Lung microvascular endothelial cell (primary cell): Measurements from ENCODE around the gene CNPY4. TPM values are rescaled to one million over a fixed set of nuclear protein-coding genes. Genes with fewer than 3 reads are reported as not detected.

ENCODE experiments used
- DNase-seq, 2 donors: peaks; one replicate each; pipeline versions ENCODE4 v3.0.0 to v3.0.0-alpha.2; 2010; ENCODE audit warnings: low read depth in 2 of 2
- total RNA-seq: library from RNA; depleted of rRNA; stranded (reverse); fragments of >200 nt; gene quantifications from 2 replicates; pipeline ENCODE4 v1.2.1, GENCODE V29; 2014

CNPY4 gene
- total RNA-seq, 1 donor from 2014 or later = 26.2 TPM

GRCh38 chr7:100147278-100147677, 27.8 kb downstream of the CNPY4 start:
- no peak for DNase-seq

GRCh38 chr7:100148225-100148558, 28.8 kb downstream of the CNPY4 start:
- no peak for DNase-seq

- peak; percentile 98 for DNase-seq
Observed at GRCh38 chr7:100148559-100149328, 29.3 kb downstream of the CNPY4 start, which contains the start of gene LAMTOR4. TSS of gene LAMTOR4 (plus strand) at chr7:100148918. CDS start at chr7:100148973, 55 bp downstream.

GRCh38 chr7:100152404-100152803, 33.0 kb downstream of the CNPY4 start:
- DNase-seq = no peak

- DNase-seq = no peak
Observed at GRCh38 chr7:100152937-100153666, 33.7 kb downstream of the CNPY4 start.

- DNase-seq = no peak
Observed at GRCh38 chr7:100153708-100154535, 34.5 kb downstream of the CNPY4 start.

- DNase-seq = no peak
Observed at GRCh38 chr7:100154651-100155491, 35.4 kb downstream of the CNPY4 start.

GRCh38 chr7:100155553-100156317, 36.3 kb downstream of the CNPY4 start:
- no peak for DNase-seq

- no peak for DNase-seq
Observed at GRCh38 chr7:100156331-100157068, 37.1 kb downstream of the CNPY4 start.

- no peak for DNase-seq
Observed at GRCh38 chr7:100157069-100157333, 37.6 kb downstream of the CNPY4 start.

- DNase-seq = peak; percentile 26 to 49
Observed at GRCh38 chr7:100157334-100158228, 38.1 kb downstream of the CNPY4 start.

GRCh38 chr7:100158229-100159098, 39.0 kb downstream of the CNPY4 start, which contains the start of gene TRAPPC14:
TSS of gene TRAPPC14 (minus strand) at chr7:100158723. CDS start at chr7:100158499, 224 bp downstream.
- DNase-seq = peak; percentile 65 to 68

GRCh38 chr7:100159099-100159623, 39.7 kb downstream of the CNPY4 start:
- no peak for DNase-seq

- no peak for DNase-seq
Observed at GRCh38 chr7:100160067-100160466, 40.6 kb downstream of the CNPY4 start.

- no peak for DNase-seq
Observed at GRCh38 chr7:100163006-100163531, 43.6 kb downstream of the CNPY4 start.

GRCh38 chr7:100163871-100164270, 44.4 kb downstream of the CNPY4 start:
- DNase-seq = no peak

- DNase-seq = no peak
Observed at GRCh38 chr7:100166317-100166940, 47.0 kb downstream of the CNPY4 start.
